IMR-90 (cell line): Measurements from ENCODE around the gene CFAP61. TPM values are rescaled to one million over a fixed set of nuclear protein-coding genes. Genes with fewer than 3 reads are reported as not detected.

Experiments used
- ATAC-seq: fragments of 200-7000 bp; cut with Tn5 transposase; 2 replicates; pipeline ENCODE4 v1.9.1; 2020; ENCODE audit warnings: low read depth, mild to moderate bottlenecking, moderate library complexity
- BruUV-seq: library from RNA; stranded (reverse); fragments of 400-500 nt; replicated peaks from 2 replicates; lab custom pipeline; 2021; lab: Mats Ljungman, UMichigan
- CTCF ChIA-PET: fragments of 300-600 bp; formaldehyde crosslinking; extraction: SDS; loops from one replicate; lab custom pipeline; 2021; ENCODE audit warnings: antibody characterized with exemption; lab: Yijun Ruan, JAX
- POLR2A ChIA-PET: fragments of 300-600 bp; sonication (Branson Sonifier 250); formaldehyde crosslinking; loops from one replicate; lab custom pipeline; 2022; ENCODE audit warnings: antibody characterized with exemption; ENCODE audit not compliant: unreplicated experiment; lab: Charles Lee
- DNase-seq: peaks from one replicate; pipeline ENCODE4 v3.0.0; 2013
- H2AFZ ChIP-seq: replicated peaks from 2 replicates; pipeline ENCODE3; 2013; ENCODE audit warnings: low read length, mild to moderate bottlenecking; ENCODE audit not compliant: poor library complexity
- H2AK5ac ChIP-seq: 2 replicates; pipeline ENCODE4 v1.6.1; 2013; ENCODE audit warnings: low read depth, low read length, inconsistent platforms
- H2AK9ac ChIP-seq: replicated peaks from 2 replicates; pipeline ENCODE3; 2013; ENCODE audit warnings: mild to moderate bottlenecking, low read depth, low read length, moderate library complexity; ENCODE audit not compliant: poor library complexity
- H2BK120ac ChIP-seq: 2 replicates; pipeline ENCODE4 v1.6.1; 2013; ENCODE audit warnings: low read depth, low read length, inconsistent platforms
- H2BK15ac ChIP-seq: 3 replicates; pipeline ENCODE4 v1.6.1; 2013; ENCODE audit warnings: low read depth, low read length, inconsistent platforms
- H2BK20ac ChIP-seq: 2 replicates; pipeline ENCODE4 v1.6.1; 2013; ENCODE audit warnings: low read depth, mild to moderate bottlenecking, inconsistent platforms, low read length, moderate library complexity
- H2BK5ac ChIP-seq: 2 replicates; pipeline ENCODE4 v1.6.1; 2013; ENCODE audit warnings: mild to moderate bottlenecking, low read depth, low read length, inconsistent platforms; ENCODE audit not compliant: poor library complexity, severe bottlenecking
- H3K14ac ChIP-seq: replicated peaks from 2 replicates; pipeline ENCODE4 v1.6.1; 2013; ENCODE audit warnings: low read depth, low read length, inconsistent platforms
- H3K18ac ChIP-seq: 2 replicates; pipeline ENCODE4 v1.6.1; 2013; ENCODE audit warnings: low read depth, low read length, control low read depth
- H3K23ac ChIP-seq: 2 replicates; pipeline ENCODE4 v1.6.1; 2013; ENCODE audit warnings: low read depth, low read length, inconsistent platforms
- H3K27ac ChIP-seq: 2 replicates; pipeline ENCODE4 v1.5.1; 2013; ENCODE audit warnings: mild to moderate bottlenecking, control low read depth, low read length; ENCODE audit not compliant: insufficient read depth
- H3K27me3 ChIP-seq: 2 replicates; pipeline ENCODE4 v1.6.1; 2013; ENCODE audit warnings: low read length; ENCODE audit not compliant: control insufficient read depth, insufficient read depth
- H3K36me3 ChIP-seq: 2 replicates; pipeline ENCODE4 v1.6.1; 2013; ENCODE audit warnings: low read length, mixed read lengths; ENCODE audit not compliant: control insufficient read depth, insufficient read depth
- H3K4ac ChIP-seq: 2 replicates; pipeline ENCODE4 v1.6.1; 2013; ENCODE audit warnings: low read depth, low read length, inconsistent platforms
- H3K4me1 ChIP-seq: 2 replicates; pipeline ENCODE4 v1.6.1; 2013; ENCODE audit warnings: low read length, mixed read lengths; ENCODE audit not compliant: control insufficient read depth, insufficient read depth
- H3K4me2 ChIP-seq: 2 replicates; pipeline ENCODE4 v1.6.1; 2013; ENCODE audit warnings: low read depth, mild to moderate bottlenecking, control low read depth, low read length, moderate library complexity
- H3K4me3 ChIP-seq: 2 replicates; pipeline ENCODE4 v1.5.1; 2013; ENCODE audit warnings: low read depth, mild to moderate bottlenecking, control low read depth, low read length, moderate library complexity; ENCODE audit not compliant: insufficient read depth
- H3K56ac ChIP-seq: 2 replicates; pipeline ENCODE4 v1.6.1; 2013; ENCODE audit warnings: low read length, inconsistent platforms; ENCODE audit not compliant: insufficient read depth; ENCODE audit errors: extremely low read depth
- H3K79me1 ChIP-seq, 2 experiments: 2 replicates each; pipeline ENCODE4 v1.6.1; 2013; ENCODE audit warnings: low read length in 2 of 2, inconsistent platforms in 1 of 2, low read depth in 1 of 2
- H3K9ac ChIP-seq: 2 replicates; pipeline ENCODE4 v1.6.1; 2013; ENCODE audit warnings: low read depth, low read length, control low read depth
- H3K9me1 ChIP-seq: 2 replicates; pipeline ENCODE4 v1.6.1; 2013; ENCODE audit warnings: low read length, inconsistent platforms; ENCODE audit not compliant: insufficient read depth
- H3K9me3 ChIP-seq: 2 replicates; pipeline ENCODE4 v1.6.1; 2013; ENCODE audit warnings: low read length; ENCODE audit not compliant: control insufficient read depth, insufficient read depth
- H4K20me1 ChIP-seq: 2 replicates; pipeline ENCODE4 v1.6.1; 2013; ENCODE audit warnings: low read length, inconsistent platforms; ENCODE audit not compliant: insufficient read depth
- H4K5ac ChIP-seq: 2 replicates; pipeline ENCODE4 v1.6.1; 2013; ENCODE audit warnings: mild to moderate bottlenecking, low read depth, low read length, control low read depth
- H4K8ac ChIP-seq, 2 experiments: 2 replicates each; pipeline ENCODE4 v1.6.1; 2013; ENCODE audit warnings: low read depth in 2 of 2, low read length in 2 of 2, control low read depth in 1 of 2, inconsistent platforms in 1 of 2
- H4K91ac ChIP-seq: 2 replicates; pipeline ENCODE4 v1.6.1; 2013; ENCODE audit warnings: low read depth, low read length, inconsistent platforms; ENCODE audit not compliant: insufficient read depth
- CEBPB ChIP-seq: IDR thresholded peaks from 2 replicates; pipeline ENCODE4 v1.6.1; 2012; ENCODE audit warnings: low read depth, low read length, improper control_type of control experiment
- CHD1 ChIP-seq: IDR thresholded peaks from 2 replicates; pipeline ENCODE4 v1.6.1; 2012; ENCODE audit warnings: low read depth, low read length, improper control_type of control experiment
- MXI1 ChIP-seq: IDR thresholded peaks from 2 replicates; pipeline ENCODE4 v1.6.1; 2012; ENCODE audit warnings: low read depth, mild to moderate bottlenecking, low read length, moderate library complexity, borderline replicate concordance
- NFE2L2 ChIP-seq: fragments of 150-350 bp; IDR thresholded peaks from 2 replicates; pipeline ENCODE4 v1.6.1; 2016; ENCODE audit warnings: low read depth, mild to moderate bottlenecking, low read length
- POLR2A ChIP-seq: IDR thresholded peaks from 2 replicates; pipeline ENCODE4 v1.6.1; 2012; ENCODE audit warnings: mild to moderate bottlenecking, low read depth, low read length
- WGBS, 2 experiments: methylation state at CpG; one replicate each; pipeline versions ENCODE4 v1.1.5 to v1.1.7; 2013; ENCODE audit warnings: missing lambda C conversion rate in 2 of 2; ENCODE audit not compliant: insufficient read length in 1 of 2; ENCODE audit errors: extremely low coverage in 2 of 2; 5-methylcytosine and 5-hydroxymethylcytosine counted together
- dilution Hi-C: fragments of 300-500 bp; cut with HindIII; formaldehyde crosslinking; loops from one replicate; pipeline ENCODE4 v1.14.3; 2018; ENCODE audit warnings: low sequenced_read_pairs; ENCODE audit not compliant: unreplicated experiment
- in situ Hi-C: fragments of 300-500 bp; cut with MboI; formaldehyde crosslinking; loops from 3 replicates; pipeline ENCODE4 v1.14.3; 2019; ENCODE audit warnings: low sequenced_read_pairs, inconsistent platforms, mixed read lengths
- intact Hi-C: fragments of 100-400 bp; cut with micrococcal nuclease; formaldehyde crosslinking; loops from 2 replicates; pipeline ENCODE4 v1.10.0; 2022
- polyA plus RNA-seq, 3 experiments: library from polyadenylated mRNA; depleted of rRNA; stranded (reverse); fragments of >200 nt; gene quantifications; 2 replicates each; pipeline ENCODE4 v1.2.3, GENCODE V29; 2012; ENCODE audit warnings: low replicate concordance in 1 of 3
- total RNA-seq: library from RNA; depleted of rRNA; stranded (reverse); fragments of >200 nt; gene quantifications from 2 replicates; pipeline ENCODE4 v1.2.3, GENCODE V29; 2012
- TF ChIP-seq, protein P1 (sequence below): fragments of 150-350 bp; IDR thresholded peaks from 2 replicates; pipeline ENCODE4 v1.6.1; 2017; ENCODE audit warnings: mild to moderate bottlenecking, antibody characterized with exemption, low read length, low read depth
- TF ChIP-seq, protein P2 (sequence below): conservative IDR thresholded peaks from 2 replicates; pipeline ENCODE4 v1.5.1; 2012; ENCODE audit warnings: mild to moderate bottlenecking, low read depth, low read length, improper control_type of control experiment

CFAP61 gene
- total and polyA plus RNA-seq, 2 of the 4 experiments (the other 2 are of a cell fraction) = 0.07 TPM; not detected in 1

DNA sequence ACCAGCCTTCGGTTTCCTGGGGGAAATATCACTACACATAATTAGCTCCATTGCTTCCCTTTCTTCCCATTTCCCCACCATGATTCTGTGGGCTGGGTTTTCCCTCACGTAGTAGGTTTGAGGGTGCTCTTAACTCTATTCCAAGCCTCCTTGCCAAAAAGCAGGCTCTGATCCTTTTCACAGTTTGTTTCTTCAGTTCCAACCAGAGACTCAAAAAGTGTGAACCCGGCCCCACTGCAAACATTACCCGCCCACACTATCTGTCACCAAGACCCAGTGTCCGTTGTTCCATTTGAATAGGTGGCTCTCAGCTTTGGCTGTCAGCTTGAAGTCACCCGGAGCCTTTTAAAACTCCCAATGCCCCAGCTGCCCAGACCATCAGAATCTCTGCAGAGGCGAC lies 47.0 kb upstream of the CFAP61 start:
- POLR2A ChIA-PET = no interaction called here
- no peak for ATAC-seq

More for the DNA sequence above, 47.0 kb upstream of the CFAP61 start:
- Histone ChIP-seq H3K9ac (no peak overlapping the region), H3K4me3 (no peak overlapping the region), H3K9me1 (peaks cover 18% of the 10 kb centered on the region), H3K18ac (no peak overlapping the region), H3K79me1 (peaks cover 16 to 41% of the 10 kb centered on the region in 2 experiments), H3K27me3 (no peaks in the 10 kb centered on the region), H2AK5ac (no peak overlapping the region), H2BK20ac (no peak overlapping the region), H3K4me2 (no peak overlapping the region), H3K4ac (no peak overlapping the region), H2AFZ (no peak overlapping the region), H2BK5ac (no peak overlapping the region), H2BK15ac (no peak overlapping the region), H3K27ac (no peak overlapping the region), H3K36me3 (peaks cover 23% of the 10 kb centered on the region), H4K91ac (no peak overlapping the region), H4K8ac (no peak overlapping the region), H3K14ac (no peak overlapping the region), H2BK120ac (no peak overlapping the region), H3K56ac (no peak overlapping the region), H3K9me3 (no peaks in the 10 kb centered on the region), H4K5ac (no peak overlapping the region), H4K20me1 (peaks cover 27% of the 10 kb centered on the region), H3K4me1 (peaks cover 20% of the 10 kb centered on the region), H2AK9ac (no peak overlapping the region), H3K23ac (no peak overlapping the region)
- DNase-seq = no peak
- dilution Hi-C loops (no loop called here), in situ Hi-C loops (no loop called here), intact Hi-C loops (no loop called here)
- TF ChIP-seq MXI1 = no peak
- TF ChIP-seq POLR2A = no peak
- no peak for TF ChIP-seq CHD1
- no peak for TF ChIP-seq CEBPB
- TF ChIP-seq, protein P1, sequence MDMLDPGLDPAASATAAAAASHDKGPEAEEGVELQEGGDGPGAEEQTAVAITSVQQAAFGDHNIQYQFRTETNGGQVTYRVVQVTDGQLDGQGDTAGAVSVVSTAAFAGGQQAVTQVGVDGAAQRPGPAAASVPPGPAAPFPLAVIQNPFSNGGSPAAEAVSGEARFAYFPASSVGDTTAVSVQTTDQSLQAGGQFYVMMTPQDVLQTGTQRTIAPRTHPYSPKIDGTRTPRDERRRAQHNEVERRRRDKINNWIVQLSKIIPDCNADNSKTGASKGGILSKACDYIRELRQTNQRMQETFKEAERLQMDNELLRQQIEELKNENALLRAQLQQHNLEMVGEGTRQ = no peak
- no peak for TF ChIP-seq NFE2L2
- TF ChIP-seq, protein P2, sequence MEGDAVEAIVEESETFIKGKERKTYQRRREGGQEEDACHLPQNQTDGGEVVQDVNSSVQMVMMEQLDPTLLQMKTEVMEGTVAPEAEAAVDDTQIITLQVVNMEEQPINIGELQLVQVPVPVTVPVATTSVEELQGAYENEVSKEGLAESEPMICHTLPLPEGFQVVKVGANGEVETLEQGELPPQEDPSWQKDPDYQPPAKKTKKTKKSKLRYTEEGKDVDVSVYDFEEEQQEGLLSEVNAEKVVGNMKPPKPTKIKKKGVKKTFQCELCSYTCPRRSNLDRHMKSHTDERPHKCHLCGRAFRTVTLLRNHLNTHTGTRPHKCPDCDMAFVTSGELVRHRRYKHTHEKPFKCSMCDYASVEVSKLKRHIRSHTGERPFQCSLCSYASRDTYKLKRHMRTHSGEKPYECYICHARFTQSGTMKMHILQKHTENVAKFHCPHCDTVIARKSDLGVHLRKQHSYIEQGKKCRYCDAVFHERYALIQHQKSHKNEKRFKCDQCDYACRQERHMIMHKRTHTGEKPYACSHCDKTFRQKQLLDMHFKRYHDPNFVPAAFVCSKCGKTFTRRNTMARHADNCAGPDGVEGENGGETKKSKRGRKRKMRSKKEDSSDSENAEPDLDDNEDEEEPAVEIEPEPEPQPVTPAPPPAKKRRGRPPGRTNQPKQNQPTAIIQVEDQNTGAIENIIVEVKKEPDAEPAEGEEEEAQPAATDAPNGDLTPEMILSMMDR = no peak
- BruUV-seq = no TSS peak
- CTCF ChIA-PET = no interaction called here
- 59% methylated on average over 4 of the region's 7 CpGs; no CpG with 5 or more reads in 1 of the 2 experiments for WGBS, 2 experiments
